ENCODE data around the gene EFCAB9.
"Not testable (repeated sequence)": the region's sequence is repeated elsewhere in the genome, so short reads cannot be mapped to it uniquely, and the experiment has no call there.

The EFCAB9 gene

GRCh38 chr5:172188893-172189692 is 4.9 kb upstream of the EFCAB9 start:
- no peak for DNase-seq

GRCh38 chr5:172189693-172190296 is 4.2 kb upstream of the EFCAB9 start:
- DNase-seq = no peak

DNA sequence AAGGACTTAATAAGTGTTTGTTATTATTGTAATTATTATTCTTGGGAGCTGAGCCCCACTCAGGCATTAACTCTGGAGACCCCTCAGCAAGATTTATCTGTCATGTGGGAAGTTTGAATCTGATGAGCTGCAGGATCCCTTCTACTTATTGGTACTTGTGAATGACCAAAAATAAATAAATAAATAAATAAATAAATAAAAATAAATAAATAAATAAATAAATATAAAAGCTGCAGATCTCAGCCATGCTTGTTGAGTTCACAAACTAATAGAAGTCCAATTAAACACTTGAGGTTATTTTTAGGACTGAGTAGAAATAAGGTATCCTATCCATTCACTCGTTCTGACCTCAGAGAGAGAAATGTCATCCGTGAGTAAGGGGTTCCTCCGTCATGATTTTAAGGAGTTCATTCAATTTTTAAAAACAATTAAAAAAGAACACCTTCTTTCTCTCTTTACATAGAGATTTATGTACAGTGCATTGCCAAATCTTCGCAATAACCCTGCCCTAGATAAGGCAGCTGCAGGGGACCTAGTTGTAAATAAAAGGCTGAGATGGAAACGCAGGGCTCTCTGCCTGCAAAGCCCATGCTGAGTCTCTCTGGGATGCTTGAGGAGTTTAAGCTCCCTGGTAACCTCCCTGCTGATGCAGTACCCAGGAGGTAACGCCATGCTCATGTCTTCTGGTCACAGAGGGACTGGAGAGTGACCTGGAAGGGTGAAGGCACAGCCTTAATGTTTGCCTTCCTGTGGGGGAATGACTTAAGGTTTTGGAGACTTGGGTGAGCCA is 1.2 kb downstream of the EFCAB9 start:
- DNase-seq = no peak

DNA sequence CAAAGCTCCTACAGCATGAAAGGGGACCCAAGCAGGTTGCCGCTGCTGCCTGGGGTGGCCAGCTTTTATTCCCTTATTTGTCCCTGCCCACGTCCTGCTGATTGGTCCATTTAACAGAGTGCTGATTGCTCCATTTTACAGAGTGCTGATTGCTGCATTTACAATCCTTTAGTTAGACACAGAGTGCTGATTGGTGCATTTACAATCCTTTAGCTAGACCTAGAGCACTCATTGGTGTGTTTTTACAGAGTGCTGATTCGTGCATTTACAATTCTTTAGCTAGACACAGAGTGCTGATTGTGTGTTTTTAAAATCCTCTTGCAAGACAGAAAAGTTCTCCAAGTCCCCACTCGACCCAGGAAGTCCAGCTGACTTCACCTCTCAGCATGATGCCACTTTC is 3.8 kb downstream of the EFCAB9 start:
- DNase-seq = not testable (repeated sequence)

- no peak for DNase-seq
Measured at GRCh38 chr5:172199446-172199845, 5.5 kb downstream of the EFCAB9 start.

DNA sequence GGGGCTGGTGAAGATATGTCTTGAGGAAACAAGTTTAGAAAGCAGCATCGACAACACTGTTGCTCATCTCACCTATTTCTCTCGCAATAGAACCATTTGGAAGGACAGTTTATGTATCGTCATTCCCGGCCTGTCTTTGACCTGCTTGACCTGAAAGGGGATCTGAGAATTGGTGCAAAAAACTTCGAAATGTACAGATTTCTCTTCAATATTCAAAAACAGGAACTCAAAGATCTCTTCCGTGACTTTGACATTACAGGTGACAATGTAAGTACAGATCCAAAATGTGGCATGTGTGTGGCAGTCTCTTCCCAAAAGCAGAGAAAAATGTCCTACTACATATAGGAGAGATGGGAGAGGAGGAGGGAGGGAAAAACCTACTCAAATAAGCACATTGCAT is 6.5 kb downstream of the EFCAB9 start:
- no peak for DNase-seq

- not testable (repeated sequence) for DNase-seq
Measured at GRCh38 chr5:172205984-172206383, 12.0 kb downstream of the EFCAB9 start.

- no peak for DNase-seq
Measured at GRCh38 chr5:172207511-172207910, 13.5 kb downstream of the EFCAB9 start.

- DNase-seq = no peak
Measured at GRCh38 chr5:172209714-172210113, 15.7 kb downstream of the EFCAB9 start.

DNA sequence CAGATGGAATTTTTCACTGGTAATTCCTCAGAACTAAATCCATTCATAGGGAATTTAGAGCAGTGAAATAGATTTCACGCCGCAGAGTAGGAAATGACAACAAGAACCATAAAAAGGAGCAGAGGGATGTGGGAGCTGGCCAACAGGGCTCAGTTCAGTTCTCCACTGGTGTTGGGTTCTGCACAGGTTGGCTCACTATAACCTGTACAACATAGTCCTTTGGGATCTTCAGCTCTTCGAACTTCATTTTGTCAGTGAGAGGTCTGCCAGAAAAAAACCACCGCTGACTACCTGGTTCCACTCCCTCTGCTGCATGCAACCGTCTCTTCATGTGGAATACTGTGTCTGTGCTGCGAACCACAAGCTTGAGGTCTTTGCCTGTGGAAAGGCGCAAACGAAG is 17.7 kb downstream of the EFCAB9 start:
- no peak for DNase-seq

DNA sequence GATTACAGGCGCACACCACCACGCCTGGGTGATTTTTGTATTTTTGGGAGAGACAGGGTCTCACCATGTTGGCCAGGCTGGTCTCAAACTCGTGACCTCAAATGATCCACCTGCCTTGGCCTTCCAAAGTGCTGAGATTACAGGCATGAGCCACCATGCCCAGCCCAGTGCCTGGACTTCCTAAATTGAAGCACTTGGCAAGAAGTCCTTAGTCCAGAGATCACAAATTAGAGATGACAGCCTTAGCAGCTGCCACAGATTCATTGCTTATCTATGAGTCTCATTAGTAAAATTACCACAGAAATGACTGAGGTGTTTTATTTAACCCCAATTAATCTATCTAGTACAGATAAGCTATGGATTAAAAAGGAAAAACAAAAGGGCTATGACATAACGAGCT is 19.2 kb downstream of the EFCAB9 start:
- no peak for DNase-seq

- no peak for DNase-seq
Measured at GRCh38 chr5:172216345-172216744, 22.4 kb downstream of the EFCAB9 start.

GRCh38 chr5:172219296-172219695 is 25.3 kb downstream of the EFCAB9 start:
- DNase-seq = no peak

- DNase-seq = peak; percentile 79
Measured at GRCh38 chr5:172223901-172224873, 30.2 kb downstream of the EFCAB9 start.

DNA sequence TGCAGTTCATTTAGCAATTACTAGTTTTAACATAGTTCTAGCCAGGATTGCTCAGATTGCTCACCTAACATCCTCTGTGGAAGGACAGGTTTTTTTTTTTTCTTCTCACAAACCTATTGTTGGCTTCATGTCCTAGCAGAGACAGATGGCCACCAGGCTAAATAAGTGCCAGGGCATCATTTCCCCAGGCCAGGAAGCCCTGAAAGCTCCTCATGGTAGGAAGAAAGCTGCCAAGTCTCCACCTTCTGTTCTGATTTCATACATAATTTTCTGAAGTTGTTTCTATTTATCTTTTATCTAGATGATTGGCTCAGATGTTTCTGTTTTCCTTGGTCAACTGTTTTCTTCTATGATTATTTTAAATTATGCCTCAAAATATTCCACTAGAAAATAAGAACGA is 31.0 kb downstream of the EFCAB9 start:
- no peak for DNase-seq

DNA sequence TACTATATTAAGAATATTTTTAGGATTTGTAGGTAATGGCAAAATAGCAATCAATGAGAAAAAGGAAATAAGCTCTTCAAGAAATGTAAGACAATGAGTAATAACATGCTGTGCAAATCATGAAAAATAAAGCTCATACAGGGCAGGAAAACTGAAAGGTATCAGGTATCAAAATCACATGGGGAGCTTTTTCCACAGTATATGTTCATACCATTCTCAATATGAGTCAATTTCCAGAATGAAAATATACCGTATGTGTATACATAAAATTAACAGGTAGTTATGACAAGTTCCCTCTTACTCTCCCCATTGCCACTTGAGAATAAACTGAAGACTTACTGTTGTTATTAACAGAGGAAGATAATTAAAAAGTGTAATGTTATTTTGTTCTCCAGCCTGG is 35.9 kb downstream of the EFCAB9 start:
- DNase-seq = no peak

GRCh38 chr5:172234031-172234430 is 40.1 kb downstream of the EFCAB9 start:
- no peak for DNase-seq

DNA sequence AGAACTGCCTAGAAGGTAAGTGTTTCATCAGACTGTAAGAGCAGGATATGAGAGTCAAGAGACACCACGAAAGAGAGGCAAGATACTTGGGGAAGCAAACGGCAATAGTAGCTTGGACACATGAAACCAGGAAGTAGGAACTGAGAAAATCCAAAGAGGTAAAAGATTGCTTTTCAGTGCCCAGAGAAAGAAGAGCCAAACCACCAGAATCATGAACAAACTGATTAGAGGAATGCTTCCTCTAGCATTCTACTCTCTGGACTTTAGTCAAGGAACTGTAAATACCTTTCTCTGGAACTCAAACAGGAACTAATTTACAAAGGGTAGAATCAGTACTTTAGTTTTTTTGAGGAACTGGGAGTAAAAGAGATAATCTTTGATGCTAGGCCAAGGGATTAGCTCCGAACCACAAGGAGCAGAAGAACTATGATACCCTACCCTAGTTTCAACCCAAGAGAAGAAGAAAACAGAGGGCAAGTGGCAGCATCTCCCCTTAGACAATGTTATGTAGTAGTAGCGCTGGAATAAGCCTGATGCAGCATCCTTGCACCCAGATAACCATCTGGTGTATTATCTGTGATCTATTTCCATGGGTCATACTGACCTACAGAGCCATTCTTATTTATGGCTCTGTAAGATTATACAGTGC is 41.3 kb downstream of the EFCAB9 start:
- DNase-seq = no peak

DNA sequence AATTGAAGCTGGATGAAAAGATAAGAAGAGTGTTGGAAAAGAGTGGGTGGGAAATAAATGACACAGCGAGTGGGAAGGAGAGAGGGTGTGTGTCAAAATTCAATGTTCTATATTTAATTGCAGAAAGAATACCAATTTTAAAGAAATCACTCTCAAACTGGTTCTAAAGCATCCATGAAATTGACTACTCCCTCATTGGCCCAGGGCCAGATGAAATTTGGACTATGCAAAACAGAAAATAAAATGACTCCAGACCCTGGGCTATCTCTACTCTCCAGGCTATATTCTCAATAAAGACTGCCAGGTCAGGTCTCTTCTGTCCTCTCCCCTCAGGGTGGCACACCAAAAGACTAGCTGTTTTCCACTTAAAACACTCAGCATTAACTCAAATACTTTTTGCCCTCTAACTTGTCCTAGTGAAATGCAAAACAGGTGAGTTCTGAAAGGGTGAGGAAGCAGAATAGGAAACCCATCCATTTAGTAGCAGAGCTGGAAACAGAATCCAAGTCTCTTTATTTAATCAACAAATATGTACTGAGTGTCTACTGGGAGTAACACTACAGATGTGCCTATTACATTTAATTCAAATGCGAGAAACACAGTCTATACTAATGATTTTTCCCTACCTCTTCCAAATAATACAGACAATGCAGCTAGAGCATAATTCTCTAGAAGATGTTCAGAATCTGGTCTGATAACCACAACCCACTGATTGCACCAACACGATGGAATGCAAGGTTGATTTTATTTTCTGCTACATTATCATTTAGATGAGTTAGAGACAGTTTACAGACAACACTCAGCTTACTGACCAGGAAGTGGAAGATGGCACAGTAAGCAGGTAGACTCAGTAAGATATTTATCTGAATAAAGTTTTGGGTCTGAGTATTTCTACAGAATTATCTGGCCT is 42.1 kb downstream of the EFCAB9 start:
- DNase-seq = no peak

DNA sequence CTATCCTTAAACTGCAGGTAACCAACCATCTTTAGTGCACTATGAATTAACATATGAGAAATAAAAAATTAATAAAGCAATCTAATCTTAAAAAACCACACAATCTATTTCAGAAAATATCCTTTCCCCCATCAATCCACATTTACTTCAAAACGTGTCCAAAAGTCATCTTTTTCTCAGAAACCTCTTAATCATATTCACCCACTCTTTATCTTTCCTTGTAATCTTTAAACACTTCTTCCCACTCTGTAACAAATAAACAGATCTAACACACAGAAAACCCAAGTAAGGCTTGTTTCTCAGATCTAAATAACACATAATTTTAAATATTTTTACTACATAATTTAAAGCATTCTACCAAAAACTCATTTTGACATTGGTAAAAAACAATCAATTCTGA is 44.4 kb downstream of the EFCAB9 start:
- no peak for DNase-seq

DNA sequence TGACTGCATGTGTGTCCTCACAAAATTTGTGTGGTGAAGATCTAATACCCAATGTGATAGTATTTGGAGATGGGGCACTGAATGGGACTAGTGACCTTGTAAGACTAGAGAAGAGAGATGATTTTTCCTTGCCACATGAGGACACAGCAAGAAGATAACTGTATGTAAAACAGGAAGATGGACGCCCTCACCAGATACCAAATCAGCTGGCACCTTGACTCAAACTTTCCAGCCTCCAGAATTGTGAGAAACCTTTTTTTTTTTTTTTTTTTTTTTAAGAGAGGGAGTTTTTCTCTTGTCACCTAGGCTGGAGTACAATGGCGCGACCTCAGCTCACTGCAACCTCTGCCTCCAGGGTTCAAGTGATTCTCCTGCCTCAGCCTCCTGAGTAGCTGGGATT is 49.3 kb downstream of the EFCAB9 start:
- DNase-seq = peak; percentile 40
